ENCODE measurements around the gene RTEL1.
"Not testable (repeated sequence)": the region's sequence is repeated elsewhere in the genome, so short reads cannot be mapped to it uniquely, and the experiment has no call there.

RTEL1 gene

DNA sequence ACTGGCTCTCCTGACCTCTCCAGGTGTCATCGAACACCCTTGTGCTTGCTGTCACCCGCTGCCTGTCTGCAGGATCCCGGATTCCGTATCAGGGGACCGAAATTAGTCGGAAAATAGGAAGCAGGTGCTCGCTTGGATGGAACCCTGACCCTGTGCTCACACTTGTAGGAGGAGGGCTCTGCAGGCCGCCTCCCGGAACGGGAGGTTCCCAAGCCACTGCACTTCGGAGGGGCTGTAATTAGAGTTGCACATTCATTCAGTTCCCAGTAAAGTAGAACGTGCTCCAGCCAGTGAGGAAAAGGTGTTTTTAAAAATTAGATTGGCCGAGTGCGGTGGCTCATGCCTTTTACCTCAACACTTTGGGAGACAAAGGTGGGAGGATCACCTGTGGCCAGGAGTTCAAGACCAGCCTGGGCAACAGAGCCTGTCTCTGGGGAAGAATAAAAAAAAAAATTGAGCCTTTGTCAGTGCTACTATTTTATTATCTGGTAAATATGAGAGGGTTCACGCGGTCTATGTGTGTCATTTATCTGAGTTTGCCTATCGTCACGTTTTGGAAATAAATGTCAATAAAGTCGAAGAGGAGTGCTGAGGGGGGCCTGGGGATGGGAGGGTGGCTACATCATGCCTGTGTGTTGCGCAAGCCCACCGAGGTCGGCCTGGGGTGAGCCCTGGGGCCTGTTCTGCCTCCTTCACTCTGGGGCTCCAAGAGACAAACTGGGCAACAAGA is 29.7 kb upstream of the RTEL1 start:
- peak; percentile 25 to 31 for DNase-seq

DNA sequence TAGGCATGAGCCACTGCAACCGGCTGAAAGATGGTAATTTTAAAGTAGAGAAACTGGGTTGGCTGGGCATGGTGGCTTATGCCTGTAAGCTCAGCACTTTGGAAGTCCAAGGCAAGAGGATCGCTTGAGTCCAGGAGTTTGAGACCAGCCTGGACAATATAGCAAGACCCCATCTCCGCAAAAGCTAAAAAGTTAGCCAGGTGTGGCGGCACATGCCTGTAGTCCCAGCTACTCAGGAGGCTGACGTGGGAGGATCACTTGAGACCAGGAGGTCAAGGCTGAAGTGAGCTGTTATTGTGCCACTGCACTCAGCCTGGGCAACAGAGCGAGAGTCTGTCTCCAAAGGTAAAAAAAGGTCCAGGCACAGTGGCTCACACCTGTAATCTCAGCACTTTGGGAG is 27.2 kb upstream of the RTEL1 start:
- DNase-seq, result not testable (repeated sequence)

DNA sequence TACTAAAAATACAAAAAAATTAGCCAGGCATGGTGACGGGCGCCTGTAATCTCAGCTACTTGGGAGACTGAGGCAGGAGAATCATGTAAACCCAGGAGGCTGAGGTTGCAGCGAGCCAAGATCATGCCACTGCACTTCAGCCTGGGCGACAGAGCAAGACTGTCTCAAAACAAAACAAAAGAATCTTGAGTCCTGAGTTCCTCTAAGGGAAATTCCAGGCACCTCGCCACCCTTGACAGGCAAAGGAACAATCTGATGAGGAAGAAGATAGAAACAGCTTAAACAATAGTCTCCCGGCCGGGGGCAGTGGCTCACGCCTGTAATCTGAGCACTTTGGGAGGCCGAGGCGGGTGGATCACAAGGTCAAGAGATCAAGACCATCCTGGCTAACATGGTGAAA is 26.7 kb upstream of the RTEL1 start:
- DNase-seq, result not testable (repeated sequence)

DNA sequence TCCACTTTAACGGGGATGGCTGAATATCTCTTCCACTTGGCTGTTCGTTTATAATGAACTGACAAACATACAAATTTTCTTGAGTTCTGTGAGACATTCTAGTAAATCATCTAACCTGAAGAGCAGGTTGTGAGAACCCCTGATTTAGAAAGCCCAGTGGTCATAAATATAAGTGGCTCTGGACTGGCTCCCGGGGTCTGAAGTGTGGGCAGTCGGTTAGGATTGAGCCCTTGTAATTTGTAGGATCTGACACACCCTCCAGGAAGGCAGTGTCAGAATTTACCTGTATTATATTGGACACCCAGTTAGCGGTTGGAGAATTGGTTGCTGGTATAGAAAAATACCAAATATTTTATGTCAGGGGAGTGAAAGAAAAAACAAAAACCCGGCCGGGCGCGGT is 24.4 kb upstream of the RTEL1 start:
- DNase-seq, result no peak

DNA sequence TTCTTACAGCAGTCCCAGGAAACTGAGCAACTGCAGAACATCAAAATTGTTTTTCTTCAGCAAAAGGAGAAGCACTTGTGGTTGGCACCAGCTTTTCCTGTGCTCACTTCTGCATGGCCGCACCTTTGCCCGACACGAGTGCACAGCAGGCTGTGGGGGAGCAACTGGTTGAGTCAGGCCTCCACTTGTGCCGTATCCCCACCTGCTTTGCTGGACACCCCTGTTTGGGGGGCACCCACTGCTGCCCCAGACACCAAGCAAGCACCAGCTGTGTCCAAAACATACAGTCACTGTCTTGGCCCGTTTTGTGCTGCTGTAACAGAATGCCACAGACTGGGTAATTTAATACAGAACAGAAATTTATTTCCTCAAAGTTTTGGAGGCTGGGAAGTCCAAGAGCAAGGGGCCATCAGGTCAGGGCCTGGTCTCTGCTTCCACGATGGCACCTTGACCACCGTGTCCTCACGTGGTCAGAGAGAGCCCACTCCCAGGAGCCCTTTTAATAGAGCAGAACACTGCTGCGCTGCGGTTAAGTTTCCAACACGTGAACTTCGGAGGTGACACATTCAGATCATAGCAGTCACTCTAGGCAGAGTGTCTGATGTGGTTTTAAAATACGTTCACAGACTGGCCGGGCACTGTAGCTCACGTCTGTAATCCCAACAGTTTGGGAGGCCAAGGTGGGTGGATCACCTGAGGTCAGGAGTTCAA is 22.5 kb upstream of the RTEL1 start:
- DNase-seq, result peak; percentile 11 to 74

DNA sequence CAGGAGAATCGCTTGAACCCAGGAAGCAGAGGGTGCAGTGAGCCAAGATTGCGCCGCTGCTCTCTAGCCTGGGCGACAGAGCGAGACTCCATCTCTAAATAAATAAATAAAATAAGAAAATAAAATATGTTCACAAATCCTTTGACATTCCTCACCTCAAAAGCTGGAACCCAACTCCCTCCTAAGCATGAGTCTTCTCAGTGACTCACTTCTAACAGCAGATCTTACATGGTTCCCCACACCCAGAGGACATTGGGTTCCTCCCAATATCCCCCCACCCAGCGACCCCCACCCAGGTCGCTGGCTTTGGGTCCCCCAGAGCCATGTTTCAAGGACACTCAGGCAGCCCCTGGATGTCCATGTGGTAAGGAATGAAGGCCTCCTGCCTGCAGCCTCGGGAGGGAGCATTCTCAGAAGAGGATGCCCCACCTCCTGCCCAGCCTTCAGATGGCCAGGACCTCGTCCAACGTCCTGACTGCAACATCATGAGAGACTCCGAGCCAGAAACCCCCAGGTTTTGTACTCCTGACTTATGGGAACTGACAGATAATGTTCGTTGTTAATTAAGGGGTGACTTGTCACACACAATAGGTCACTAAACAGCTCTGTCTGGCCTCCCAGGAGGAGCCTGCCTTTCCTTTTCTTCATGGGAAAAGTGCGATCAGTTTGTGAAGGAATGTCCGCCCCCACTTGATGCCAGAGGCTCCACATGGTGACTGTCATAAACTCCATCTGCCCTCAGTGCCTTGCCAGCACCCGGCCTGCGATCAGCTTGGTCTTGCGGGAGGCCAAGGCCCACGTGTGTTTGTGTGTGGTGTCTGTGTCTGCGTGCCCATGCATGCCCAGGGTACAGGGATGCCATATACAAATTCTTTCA is 21.1 kb upstream of the RTEL1 start:
- no peak for DNase-seq

DNA sequence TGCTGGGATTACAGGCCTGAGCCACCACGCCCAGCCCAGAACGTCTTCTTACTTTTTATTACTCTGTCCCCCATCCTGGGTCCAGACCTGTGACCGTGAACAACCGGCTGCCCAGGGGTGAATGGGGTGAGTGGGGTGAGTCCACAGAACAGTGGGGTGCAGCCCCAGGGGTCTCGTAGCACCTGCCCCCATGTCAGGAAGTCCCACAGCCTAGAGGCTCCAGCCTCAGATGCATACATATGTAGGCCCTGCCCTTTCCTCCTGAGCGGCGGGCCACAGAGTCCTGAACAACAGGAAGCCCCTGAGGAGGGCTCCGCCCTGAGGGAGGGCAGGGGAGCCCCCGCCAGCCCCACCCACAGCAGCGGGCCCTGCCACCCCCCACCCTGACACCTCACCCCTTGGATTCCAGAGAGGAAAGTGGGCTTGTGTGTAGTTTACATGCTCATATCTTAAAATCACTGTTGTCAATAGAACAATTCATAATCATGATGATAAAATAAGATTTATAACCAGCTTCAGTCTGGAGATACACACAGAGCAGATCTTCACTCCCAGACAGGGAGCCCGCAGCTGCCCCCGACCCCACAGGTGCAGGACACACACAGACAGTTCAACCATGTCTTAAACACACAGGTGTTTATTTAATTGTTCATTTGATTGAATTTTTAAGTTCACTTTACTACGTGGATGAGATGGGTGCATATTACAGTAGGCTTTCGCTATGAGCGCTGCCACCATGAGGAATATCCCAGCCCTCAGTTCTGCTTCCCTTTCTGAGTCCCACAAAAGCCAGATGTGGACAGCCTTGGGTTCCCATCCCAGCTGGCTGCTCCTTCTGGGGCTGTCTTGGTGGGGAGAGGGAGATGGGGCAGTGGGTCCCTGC is 18.8 kb upstream of the RTEL1 start:
- DNase-seq, result peak in 1 of 2 donors; percentile 27

DNA sequence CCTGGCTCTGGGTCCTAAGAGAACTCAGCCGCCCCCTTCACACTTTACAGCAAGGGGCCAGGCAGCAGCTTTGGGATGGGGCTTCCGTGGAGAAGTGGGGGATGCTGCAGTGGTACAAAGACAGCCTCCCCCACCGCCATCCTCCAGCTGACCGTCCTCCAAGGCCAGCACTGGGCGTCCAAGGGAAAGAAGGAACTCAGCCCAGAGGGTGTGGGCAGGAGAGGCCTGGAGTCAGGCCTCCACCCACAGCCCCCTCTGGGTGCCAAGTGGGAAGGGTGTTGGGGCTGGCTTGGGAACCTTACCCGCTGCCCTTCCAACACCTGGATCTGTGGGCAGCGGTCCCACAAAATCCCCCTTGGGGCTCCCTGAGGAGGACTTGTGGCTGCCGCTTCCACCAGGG is 18.0 kb upstream of the RTEL1 start:
- DNase-seq, result no peak

DNA sequence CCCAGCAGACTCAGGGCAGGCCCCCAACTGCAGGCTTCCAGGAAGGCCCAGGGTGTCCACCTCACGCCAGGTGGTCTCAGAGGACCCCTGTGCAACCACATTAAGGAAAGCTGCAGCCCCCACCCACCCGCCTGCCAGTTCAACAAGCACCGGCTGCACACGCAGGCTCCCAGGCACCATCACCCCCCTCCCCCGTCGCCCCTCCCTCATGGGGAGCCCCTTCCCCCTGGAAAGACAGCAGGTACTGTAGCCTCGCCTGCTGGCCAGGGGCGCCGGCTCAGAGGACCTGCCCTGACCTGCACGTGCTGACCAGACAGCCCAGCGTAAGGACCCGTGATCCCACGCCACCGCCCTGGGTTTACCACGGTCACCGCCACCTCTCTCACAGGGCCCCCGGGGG is 17.4 kb upstream of the RTEL1 start:
- DNase-seq, result not testable (repeated sequence)

DNA sequence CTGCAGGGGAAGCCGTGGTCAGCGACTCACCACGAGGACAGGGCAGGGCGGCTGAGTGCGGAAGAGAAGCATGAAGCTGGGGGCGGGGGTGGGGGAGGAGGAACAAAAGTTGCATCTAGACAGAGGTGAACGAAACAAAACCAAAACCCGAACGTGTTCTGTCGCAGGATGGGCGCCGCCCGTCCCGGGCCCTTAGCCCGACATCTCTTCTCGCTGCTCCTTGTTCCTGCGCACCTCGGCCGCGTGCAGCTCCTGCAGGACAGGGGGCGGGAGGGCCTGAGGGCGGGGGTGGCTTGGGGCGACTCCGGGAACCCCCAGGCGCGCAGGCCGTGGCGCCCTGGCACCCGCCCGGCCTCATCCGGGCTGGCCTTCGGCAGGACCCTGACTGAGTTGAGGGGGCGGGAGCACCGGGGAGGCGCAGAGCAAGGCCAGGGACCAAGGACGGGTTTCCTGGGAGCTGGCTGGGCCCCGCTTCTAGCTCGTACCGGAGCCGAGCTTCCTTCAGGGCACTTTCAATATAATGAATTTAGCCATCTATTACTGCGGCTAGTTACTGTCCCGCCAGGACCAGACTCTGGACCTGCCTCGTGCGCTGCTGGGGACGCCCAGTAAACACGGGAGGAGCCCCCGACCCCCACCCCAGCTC is 16.8 kb upstream of the RTEL1 start:
- DNase-seq, result no peak

DNA sequence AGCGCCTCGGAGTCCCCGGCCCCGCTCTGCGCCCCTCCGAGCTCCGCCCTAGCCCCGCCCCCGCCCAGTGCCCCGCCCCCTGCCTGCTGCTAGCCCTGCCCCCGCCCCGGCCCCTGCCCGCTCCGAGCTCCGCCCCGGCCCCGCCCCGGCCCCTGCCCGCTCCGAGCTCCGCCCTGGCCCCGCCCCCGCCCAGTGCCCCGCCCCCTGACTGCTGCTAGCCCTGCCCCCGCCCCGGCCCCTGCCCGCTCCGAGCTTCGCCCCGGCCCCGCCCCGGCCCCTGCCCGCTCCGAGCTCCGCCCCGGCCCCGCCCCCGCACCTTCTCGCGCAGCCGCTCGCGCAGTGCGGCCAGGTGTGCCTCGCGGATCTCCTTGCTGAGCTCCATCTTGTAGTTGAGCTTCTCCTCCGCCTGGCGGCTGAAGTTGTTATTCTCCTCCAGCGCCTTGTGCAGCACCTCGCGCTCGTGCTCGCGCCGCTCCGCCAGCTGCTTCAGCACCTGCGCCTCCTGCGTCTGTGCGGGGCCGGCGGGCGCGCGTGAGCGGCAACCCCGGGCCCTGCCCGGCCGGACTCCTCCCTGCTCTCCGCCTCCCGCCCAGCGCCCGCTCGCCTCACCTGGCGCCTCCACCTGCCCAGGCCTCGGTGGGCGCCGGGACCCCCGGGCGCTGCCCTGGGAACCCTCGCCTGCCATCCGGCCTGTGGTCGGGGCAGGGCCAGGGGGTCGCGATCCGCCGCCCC is 16.2 kb upstream of the RTEL1 start:
- DNase-seq, result peak; percentile 38 to 99

DNA sequence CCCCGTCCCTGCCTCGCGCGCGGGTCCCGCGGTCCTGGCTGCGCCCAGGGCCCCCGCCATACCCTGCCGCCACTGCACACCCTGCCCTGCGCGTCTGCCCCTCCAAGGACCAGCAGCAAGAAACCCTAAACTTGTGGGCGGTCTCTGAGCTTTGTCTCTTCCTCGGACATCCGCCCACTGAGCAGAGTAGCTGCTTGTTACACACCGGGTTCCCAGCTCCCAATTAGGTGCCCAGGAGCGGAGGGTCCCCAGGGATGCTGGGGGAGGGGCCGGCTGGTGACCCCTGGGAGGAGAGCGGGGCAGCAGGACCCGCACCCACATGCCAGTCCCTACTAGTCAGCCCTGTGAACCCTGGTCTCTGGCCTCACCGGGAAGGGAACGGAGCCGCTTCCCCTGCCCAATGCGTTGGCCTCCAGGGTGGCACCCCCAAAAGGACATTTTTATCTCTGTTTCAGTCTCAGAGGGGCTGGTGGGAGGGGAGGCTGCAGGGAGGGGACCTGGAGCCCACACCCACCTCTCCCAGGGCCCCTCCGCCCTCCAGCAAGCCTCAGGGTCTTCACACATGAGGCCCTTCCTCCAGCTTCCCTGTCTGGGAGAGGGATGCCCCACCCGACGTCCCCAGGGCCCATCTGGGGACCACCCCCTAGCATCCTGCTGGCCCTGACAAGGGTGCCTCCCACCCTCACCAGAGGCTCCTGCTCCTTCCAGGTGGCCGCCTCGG is 15.4 kb upstream of the RTEL1 start:
- DNase-seq, result no peak

DNA sequence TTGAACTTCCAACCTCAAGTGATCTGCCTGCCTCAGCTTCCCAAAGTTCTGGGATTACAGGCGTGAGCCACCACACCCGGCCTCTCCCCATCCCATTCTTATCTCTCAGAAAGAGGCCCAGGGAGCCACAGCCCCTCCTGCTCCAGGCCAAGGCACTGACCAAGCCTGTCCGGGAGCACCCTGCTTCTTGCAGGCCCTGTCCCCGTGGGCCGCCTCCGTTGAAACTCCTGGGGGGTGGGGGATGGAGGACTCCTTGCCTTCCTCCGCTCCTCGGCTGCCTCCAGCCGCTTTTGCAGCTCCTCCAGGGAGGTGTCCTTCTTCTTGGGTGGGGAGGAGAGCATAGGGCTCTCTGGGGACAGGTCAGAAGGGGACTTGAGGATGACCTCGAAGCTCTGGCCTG is 14.6 kb upstream of the RTEL1 start:
- no peak for DNase-seq

DNA sequence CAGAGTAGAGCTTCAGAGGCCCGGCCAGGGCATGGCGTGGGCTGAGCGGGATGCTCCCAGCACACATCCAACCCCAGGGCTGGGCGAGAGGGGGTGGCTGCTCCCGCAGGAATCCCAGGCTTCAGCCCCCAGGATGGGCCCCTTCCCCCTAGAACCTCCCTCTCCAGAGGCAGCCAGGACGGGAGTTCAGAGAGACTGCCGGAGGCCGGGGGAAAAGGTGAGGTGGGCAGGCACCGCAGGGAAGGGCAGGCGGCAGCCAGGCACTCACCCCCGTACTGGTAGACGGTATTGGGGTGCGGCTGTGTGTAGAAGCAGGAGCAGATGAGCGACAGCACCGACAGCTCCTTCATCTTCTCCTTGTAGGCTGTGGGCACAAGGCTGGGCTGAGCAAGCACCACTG is 14.2 kb upstream of the RTEL1 start:
- DNase-seq, result no peak

DNA sequence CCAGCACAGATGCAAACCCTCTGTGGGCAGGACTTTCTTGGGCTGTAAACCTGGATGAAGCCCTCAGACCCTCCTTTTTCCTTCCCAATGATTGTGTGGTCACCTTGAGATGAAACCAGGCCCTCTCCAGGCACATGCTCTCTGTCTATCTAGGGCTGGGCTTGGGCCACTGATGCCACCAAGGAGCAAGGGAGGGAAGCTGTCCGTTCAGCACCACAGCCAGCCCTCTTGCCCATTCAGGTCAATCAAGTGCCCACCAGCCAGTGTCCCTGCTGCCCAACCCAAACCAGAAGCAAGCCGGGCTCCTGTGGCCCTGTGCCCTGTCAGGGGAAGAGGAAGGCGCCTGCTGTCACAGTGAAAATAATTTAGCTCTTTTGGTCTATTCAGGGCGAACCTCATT is 12.9 kb upstream of the RTEL1 start:
- DNase-seq, result no peak

DNA sequence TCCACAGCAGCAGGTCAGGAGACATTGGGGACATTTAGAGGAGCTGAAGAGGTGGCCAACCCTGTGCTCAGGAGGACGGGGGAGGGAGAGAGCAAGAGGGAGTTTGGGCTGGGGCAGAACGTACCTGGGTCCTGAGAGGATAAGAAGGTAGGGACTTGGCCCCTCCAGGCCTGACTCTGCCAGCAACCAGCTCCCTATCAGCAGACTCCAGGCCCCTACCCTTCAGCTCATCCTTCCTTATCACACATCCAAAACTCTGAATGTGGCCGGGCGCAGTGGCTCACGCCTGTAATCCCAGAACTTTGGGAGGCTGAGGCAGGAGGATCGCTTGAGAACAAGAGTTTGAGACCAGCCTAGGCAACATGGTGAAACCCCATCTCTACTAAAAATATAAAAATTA is 9.9 kb upstream of the RTEL1 start:
- DNase-seq, result no peak

DNA sequence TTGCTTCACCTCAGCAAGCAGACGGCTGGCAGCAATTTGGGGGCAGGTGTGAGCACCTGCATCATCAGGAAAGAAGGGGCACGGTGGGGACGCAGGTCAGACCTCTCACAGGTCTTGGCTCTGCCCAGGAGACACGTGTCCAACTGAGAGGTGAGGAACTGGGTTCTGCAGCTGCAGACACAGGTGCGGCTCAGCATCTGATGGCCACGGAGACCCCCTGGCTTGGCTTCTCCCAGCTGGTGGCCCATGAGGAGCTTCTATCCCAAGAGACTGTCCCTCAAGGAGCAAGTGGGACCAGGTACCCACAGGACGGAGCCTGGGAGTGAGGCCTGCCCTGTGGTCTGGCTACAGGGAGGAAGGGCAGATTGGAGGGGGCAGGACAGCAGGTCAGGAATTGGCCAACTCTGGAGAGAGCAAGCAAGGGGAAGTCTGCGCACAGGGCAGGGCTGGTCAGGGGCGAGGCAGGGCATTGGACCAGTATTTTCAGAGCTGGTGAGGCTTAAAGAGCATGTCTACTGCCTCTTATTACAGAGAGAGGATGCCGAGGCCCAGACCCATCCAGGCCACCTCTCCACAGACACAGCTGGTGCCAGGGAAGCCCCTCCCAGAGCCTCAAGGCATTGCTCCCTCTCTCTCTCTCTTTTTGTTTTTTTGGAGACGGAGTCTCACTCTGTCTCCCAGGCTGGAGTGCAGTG is 9.1 kb upstream of the RTEL1 start:
- DNase-seq, result no peak

DNA sequence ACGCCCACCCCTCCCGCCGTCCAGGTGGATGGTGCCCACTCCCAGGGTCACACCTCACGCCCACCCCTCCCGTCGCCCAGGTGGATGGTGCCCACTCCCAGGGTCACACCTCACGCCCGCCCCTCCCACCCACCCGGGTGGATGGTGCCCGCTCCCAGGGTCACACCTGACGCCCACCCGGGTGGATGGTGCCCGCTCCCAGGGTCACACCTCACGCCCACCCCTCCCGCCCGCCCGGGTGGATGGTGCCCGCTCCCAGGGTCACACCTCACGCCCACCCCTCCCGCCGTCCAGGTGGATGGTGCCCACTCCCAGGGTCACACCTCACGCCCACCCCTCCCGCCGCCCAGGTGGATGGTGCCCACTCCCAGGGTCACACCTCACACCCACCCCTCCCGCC is 7.6 kb upstream of the RTEL1 start:
- not testable (repeated sequence) for DNase-seq

DNA sequence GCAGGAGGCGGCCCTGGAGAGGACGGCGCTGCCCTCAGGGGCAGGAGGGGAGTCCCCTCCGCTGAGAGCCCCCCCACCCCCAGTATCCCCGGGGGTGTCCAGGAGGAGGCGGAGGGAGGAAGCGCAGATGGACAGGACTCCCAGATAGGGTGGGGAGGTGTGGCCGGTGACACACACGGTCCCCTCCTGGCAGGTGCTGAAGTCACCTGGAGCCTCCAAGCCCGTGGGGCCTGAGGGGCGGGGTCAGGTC is 6.2 kb upstream of the RTEL1 start:
- no peak for DNase-seq

DNA sequence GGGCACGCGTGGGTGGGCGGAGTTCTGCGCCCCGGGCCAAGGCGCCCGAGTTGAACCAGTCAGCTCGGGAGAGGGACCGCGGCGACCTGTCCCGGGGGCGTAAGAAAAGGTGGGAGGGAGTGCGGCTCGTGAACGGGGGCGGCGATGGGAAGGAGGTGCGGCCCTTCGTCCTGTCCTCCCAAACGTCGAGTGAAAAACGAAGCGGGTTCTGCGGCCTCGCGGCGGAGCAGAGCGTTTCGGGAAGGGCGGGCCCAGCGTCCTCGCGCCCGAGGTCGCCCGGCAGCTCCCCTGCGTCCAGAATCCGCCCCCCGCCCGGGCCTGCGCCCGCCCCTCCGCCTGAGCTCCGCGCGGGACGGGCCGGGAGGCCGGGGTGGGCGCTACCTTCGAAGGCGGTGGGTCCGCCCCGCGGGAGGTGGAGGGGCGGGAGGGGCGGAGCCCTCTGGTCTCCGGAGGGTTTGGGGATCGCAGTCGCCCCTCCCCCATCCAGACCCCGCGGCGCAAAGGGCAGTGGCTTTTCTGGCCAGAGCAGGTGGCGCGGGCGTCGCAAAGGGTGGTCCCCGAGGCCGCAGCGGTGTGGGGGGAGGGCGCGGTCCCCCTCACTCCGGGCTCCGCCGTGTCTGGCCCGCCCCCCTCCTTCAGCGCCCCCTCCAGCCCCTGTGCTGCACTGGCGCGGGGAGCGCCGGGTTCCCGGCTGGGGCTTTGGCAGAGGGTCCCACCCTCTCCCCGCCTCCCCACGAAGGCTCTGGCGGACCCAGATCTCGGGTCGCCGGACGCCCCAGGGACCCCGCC is 5.7 kb upstream of the RTEL1 start:
- DNase-seq, result no peak

Measured in bone marrow (tissue), 2 donors.